GM19468 (cell line): Measurements from ENCODE around the gene SH2D3A.
"Not testable (repeated sequence)": the region's sequence is repeated elsewhere in the genome, so short reads cannot be mapped to it uniquely, and the experiment has no call there.

Source experiments
- ATAC-seq: cut with Tn5 transposase; IDR thresholded peaks from one replicate; pipeline ENCODE4 v1.9.1; 2021; ENCODE audit warnings: mild to moderate bottlenecking, moderate library complexity, moderate number of reproducible peaks; ENCODE audit not compliant: unreplicated experiment; ENCODE audit errors: extremely low read depth

The SH2D3A gene

DNA sequence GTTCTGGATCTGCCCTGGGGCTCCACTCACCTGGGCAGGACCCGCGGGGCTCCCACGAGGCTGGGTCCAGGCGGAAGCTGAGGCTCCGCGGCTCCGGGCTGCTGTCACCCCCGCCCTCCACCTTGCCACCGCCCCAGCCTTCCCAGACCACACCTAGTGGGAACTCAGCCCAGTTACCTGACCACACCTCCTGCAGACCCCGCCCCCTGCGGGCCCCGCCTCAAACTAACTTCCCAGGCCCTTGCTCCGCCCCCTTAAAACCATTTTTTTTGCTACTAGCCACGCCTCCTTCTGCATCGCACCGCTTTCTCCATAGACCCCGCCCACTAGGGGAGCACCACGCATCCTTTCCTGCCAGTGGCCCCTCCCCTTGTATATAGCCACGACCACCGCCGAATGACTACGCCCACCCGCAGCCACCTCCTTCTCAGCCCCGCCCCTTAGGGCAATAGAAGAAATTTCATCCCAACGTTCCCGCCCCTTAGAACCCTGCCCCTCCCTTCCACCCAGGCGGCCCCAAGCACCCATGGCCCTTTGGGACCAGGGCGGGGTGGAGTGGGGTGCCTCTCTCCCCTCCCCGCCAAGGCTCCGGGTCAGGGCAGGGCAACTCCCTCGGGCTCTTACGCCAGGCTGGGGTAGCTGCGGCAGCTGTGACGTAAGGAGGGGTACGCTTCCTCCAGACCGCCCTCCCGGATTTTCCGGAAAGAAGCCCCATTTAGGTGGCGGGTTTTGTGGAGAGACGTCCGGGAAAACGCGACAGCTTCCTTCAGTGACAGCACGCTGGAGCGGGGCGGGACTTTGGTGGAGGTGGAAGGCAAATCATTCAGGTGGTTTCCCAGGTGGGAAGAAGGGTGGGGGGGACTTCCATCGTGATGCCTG lies at the start of gene SH2D3A:
Gene SH2D3A, minus strand, starts transcription at position 79 of the 879 bp plus-strand sequence. CDS start 3,687 bp downstream, outside the sequence.
- ATAC-seq, result peak; percentile 67

DNA sequence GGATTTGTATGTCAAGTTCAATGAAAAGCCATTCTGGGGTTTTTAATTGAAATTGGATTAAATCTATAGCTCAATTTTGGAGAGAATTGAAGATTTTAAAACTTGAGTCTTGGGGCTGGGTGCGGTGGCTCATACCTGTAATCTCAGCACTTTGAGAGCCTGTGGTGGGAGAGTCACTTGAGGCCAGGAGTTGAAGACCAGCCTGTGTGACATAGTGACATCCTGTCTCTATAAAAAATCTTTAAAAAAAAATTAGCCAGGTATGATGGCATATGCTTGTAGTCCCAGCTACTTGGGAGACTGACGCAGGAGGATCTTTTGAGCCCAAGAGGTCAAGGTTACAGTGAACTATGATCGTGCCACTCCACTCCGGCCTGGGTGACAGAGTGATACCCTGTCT lies 46.4 kb upstream of the SH2D3A start:
- ATAC-seq, result no peak

DNA sequence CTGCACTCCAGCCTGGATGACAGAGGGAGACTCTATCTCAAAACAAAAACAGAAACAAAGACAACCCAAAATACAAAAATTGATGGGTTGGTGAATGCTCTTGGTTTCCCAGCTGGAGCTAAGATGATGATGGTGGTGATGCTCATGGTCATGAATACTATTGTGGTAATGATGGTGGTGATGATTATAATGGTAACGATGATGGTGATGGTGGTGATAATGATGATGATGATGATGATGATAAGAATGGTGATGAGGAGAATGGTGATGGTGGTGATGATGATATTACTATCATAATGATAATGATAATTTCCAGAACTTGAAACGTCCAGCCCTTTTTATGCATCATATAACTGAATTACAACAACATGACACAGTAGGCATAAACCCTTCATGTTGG lies 45.4 kb upstream of the SH2D3A start:
- no peak for ATAC-seq

DNA sequence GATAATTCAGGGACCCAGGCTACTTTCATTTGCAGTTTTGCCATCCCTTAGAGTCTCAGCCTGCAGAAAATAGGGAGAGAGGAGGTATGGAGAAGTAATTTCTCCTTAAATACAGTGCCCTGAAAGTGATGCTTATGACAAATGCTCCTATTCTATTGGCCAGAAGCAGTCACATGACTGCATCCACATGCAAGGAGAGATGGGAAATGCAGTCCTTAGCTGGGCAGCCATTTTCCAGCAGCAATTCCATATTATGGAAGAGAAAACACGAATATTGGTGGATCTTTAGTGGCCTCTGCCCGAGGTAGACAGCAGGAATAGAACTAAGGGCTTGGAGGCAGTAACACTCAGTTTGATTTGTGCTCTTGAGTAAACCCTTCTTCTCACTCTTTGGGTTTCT lies 44.7 kb upstream of the SH2D3A start:
- ATAC-seq, result no peak

DNA sequence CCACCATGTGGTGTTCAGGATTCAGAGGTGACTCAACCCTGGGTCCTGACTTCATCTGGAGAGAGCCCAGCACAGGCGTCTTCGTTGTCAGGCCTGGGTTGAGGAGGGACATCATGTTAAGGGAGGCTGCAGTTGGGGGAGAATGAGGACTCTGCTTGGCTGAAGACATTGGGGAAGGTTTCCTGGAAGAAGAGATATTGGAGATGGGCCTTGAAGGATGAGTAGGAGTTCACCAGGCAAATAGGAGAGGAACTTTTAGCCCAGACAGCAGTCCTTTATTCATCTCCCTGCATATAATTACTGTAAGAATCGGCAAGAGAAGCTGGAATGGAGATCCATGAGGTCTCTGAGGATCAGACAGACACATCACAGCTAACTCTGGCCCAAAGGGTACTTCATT lies 44.1 kb upstream of the SH2D3A start:
- no peak for ATAC-seq

DNA sequence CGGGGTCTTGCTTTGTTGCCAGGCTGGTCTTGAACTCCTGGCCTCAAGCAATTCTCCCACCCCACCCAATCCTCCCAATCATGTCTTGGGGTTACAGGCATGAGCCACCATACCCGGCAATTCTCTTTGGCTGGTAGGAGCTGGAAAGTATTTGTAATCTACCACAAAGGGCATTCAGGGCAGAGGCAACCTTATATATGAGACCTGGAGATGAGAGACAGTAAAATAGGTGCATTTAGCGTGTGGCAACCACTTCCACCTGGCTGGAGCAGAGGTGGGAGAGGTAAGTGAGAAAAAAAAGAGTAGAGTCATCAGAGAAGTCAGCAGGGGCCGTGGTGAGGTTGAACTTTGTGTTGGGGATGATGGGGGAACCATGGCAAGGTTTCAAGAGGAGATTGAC lies 42.0 kb upstream of the SH2D3A start:
- ATAC-seq, result no peak

DNA sequence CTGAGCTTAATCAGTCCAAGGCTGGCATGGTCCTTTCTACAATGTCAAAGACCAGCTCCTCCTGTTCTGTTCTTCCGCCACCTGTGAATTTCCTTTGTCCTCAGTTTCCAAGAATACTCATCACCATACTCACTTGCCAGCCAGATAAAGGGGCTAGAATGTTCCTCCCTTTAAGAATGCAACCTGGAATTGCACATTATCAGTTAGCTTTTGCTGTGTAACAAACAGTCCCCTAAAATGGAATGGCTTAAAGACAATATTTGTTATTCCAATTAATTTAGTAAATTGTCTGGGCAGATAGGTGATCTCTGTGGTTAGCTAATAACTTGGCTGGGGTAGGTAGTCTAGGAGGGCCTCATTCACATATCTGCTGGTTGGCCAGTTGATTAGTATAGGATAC lies 41.3 kb upstream of the SH2D3A start:
- no peak for ATAC-seq

- ATAC-seq, result no peak
Measured at GRCh38 chr19:6807291-6807690, 40.1 kb upstream of the SH2D3A start.

GRCh38 chr19:6806488-6806887 lies 39.3 kb upstream of the SH2D3A start:
- no peak for ATAC-seq

DNA sequence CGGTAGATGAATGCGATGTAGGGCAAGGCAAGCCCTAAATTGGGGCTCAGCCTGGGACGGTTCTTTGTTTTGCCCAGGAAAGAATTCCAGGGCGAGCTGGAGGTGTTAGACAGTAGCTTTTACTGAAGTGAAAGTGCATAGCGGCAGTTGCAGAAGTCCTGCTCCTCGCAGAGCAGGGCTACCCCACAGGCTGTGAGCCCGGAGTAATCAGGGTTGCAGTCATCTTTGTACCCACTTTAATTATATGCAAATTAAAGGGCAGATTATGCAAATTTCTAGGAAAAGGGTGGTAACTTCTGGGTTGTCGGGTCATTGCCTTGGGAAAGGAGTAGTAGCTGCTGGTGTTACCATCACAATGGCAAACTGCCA lies 35.8 kb upstream of the SH2D3A start:
- no peak for ATAC-seq

GRCh38 chr19:6802336-6803035 lies 35.3 kb upstream of the SH2D3A start:
- no peak for ATAC-seq

DNA sequence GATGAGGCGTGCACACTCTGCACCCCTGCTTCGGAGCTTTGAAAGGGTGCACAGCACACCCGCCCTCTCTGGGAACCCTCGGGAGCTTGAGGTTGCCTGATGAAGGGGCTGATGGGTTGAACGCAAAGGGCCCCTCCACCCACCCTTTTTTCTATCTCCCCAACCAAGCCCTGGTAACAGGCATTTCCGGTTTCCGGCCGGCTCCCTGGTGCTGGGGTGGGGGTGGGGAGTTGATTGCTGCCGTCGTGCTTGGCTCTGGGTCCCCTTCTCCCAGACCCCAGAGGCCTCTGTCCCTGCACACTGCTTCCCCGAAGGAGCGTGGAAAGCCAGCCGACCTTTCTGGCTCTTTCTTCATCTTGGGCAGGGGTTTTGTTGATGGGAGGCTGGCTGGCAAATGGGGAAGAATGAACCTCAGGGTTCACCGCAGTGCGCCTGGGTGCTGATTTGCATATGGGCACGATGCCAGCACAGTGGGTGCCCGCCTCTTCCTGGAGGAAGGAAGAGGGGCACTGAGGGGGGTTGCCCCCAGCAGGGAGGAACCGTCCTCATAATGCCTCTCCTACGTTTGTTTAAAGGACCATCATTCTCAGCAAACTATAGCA lies 34.4 kb upstream of the SH2D3A start:
- no peak for ATAC-seq

DNA sequence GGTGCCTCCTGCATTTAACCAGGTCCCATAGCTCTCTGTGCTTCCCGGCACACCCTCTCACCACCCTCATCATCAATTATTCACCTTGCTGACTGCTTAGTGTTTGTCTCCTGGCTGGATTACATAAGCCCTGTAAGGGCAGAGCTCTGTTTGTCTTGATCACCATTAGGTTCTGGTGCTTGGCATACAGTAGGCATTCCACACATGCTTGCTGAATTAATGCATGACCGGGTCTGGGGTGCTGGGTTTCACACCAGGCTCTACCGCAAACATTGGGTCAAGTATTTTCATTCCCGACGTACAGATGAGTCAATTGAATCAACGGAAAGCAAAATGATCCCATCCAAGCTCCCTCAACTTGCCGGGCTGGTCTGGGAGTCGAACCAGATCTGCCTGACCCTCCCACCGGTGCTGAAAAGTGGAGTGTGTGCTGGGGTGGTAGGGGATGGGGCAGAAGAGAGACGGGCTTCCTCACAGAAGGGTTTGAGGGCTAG lies 33.8 kb upstream of the SH2D3A start:
- ATAC-seq, result no peak

GRCh38 chr19:6800160-6800790 lies 33.0 kb upstream of the SH2D3A start:
- not testable (repeated sequence) for ATAC-seq

DNA sequence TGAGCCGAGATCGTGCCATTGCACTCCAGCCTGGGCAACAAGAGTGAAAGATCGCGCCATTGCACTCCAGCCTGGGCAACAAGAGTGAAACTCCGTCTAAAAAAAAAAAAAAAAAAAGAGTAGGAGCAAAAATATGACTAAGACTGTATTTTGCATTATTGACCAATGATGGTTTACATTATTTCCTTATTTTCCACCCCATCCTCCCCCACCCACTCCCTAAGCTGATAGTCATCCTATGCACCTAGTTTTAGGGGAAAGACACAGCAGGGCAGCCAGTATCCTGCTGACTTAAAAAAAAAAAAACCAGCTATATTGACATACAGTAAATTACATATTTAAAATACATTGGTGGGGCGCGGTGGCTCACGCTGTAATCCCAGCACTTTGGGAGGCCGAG lies 30.4 kb upstream of the SH2D3A start:
- no peak for ATAC-seq

DNA sequence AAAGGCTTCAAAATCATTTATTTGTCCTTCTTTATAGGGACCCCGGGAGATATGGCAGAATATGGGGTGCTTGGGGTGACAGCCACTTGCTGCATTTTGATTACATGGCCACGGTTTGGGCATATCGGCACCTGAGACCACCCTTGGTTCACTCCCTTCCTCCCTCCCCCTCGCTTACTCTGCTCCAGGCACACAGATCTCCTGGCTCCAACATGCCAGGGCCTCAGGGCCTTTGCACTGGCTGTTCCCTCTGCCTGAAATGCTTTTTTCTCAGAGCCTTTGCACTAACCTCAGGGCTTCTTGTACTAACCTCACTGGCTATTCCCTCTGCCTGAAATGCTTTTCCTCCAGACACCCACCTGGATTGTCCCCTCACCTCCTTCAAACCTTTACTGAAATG lies 29.0 kb upstream of the SH2D3A start:
- no peak for ATAC-seq

DNA sequence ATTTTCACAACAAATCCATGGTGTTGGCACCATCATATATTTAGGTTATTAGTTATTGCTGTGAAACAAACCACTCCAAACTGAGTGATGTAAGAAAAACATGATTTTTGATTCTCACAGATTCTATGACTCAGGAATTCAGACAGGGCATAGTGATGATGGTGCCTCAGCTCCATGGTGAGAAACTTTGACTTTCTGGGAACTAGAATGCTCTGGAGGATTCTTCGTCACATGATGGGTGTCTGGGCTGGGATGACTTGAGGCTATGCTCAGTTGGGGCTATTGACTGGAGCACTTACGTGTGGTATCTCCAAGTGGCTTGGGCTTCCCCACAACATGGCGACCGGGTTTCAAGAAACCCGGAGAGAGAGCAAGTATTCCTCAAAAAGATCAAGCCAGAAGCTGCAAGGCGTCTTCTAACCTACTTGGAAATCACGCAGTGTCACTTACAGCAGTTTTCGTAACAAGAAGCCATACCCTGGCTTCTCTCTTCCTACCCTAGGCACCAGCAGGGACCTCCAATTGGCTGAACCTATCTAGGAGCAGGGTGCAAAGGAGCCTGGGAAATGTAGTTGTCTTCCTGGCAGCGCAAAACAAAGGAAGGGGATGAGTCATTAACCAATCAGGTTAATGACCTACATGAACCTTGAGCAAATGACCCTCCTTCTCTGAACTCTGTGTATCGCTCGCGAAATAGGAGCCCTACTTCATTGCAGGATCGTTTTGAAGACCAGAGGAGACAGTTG lies 27.6 kb upstream of the SH2D3A start:
- no peak for ATAC-seq

DNA sequence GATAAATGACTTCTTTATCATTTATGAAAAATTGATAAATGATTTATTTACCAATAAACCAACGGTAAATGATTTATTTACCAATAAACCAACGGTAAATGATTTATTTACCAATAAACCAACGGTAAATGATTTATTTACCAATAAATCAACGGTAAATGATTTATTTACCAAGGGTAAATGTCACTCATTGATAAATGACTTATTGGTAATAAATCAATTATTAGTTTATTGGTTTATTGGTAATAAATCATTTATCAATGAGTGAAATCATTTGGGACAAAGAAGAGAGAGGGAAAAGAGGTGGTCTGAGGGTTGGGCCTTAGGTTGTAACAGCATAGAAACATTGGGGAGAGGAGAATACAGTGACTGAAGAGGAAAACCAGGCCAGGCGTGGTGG lies 26.7 kb upstream of the SH2D3A start:
- no peak for ATAC-seq

- no peak for ATAC-seq
Measured at GRCh38 chr19:6793411-6793810, 26.2 kb upstream of the SH2D3A start.

- ATAC-seq, result no peak
Measured at GRCh38 chr19:6791237-6791636, 24.0 kb upstream of the SH2D3A start.
